LNCAP (cell line): Measurements from ENCODE around the gene BGN.

Experiments
- TF ChIP-seq, protein P1 (sequence below): fragments of 450-650 bp; IDR thresholded peaks from 2 replicates; pipeline ENCODE4 v1.5.1; 2017; ENCODE audit warnings: mild to moderate bottlenecking

The BGN gene

GRCh38 chrX:153517423-153517822, 22.6 kb downstream of the BGN start, which contains the start of gene ATP2B3:
TSS of gene ATP2B3 (plus strand) at chrX:153517642. CDS start at chrX:153536248, 18,606 bp downstream.
- TF ChIP-seq, protein P1, sequence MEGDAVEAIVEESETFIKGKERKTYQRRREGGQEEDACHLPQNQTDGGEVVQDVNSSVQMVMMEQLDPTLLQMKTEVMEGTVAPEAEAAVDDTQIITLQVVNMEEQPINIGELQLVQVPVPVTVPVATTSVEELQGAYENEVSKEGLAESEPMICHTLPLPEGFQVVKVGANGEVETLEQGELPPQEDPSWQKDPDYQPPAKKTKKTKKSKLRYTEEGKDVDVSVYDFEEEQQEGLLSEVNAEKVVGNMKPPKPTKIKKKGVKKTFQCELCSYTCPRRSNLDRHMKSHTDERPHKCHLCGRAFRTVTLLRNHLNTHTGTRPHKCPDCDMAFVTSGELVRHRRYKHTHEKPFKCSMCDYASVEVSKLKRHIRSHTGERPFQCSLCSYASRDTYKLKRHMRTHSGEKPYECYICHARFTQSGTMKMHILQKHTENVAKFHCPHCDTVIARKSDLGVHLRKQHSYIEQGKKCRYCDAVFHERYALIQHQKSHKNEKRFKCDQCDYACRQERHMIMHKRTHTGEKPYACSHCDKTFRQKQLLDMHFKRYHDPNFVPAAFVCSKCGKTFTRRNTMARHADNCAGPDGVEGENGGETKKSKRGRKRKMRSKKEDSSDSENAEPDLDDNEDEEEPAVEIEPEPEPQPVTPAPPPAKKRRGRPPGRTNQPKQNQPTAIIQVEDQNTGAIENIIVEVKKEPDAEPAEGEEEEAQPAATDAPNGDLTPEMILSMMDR, result no peak

GRCh38 chrX:153517946-153518834, 23.4 kb downstream of the BGN start:
- TF ChIP-seq, protein P1, result no peak

GRCh38 chrX:153519569-153520286, 24.9 kb downstream of the BGN start:
- TF ChIP-seq, protein P1, result no peak

GRCh38 chrX:153520287-153520917, 25.6 kb downstream of the BGN start:
- TF ChIP-seq, protein P1, result no peak

GRCh38 chrX:153521034-153521433, 26.3 kb downstream of the BGN start:
- TF ChIP-seq, protein P1, result no peak

GRCh38 chrX:153522259-153522658, 27.5 kb downstream of the BGN start:
- TF ChIP-seq, protein P1, result no peak

GRCh38 chrX:153523269-153523668, 28.5 kb downstream of the BGN start:
- TF ChIP-seq, protein P1, result no peak
